Glomerular visceral epithelial cell (primary cell): Measurements from ENCODE around the gene LCMT2.

Experiments
- DNase-seq: peaks from one replicate; pipeline ENCODE4 v3.0.0-alpha.2; 2016; ENCODE audit errors: extremely low spot score

LCMT2 gene

GRCh38 chr15:43274136-43274535 lies 56.2 kb downstream of the LCMT2 start:
- no peak for DNase-seq
